ENCODE data around the gene LYVE1.
"Not testable (repeated sequence)": the region's sequence is repeated elsewhere in the genome, so short reads cannot be mapped to it uniquely, and the experiment has no call there.

The LYVE1 gene, protein sequence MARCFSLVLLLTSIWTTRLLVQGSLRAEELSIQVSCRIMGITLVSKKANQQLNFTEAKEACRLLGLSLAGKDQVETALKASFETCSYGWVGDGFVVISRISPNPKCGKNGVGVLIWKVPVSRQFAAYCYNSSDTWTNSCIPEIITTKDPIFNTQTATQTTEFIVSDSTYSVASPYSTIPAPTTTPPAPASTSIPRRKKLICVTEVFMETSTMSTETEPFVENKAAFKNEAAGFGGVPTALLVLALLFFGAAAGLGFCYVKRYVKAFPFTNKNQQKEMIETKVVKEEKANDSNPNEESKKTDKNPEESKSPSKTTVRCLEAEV

DNA sequence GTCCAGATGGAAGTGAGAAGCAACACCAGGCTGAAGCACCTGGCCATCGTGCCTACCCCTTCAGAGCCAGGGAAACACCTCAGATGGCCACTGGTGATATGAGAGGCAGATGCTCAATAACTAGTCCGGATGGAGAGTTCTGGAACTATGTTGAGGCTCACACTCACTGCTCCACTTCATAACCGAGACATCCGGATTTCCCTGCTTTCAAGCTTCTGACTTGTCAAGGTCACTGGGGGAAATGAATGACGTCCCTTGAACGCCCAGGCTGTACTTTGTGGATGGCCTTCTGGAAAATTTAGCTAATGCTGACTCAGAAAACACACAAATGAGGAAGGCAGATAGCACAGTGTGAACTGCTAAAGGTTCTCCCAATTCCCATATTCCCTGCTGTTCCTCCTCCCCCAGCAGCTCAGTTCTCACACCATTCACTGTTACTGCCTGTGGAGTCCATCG, at the start of gene LYVE1:
Gene LYVE1, minus strand, starts transcription at position 180 of the 456 bp plus-strand sequence. Its CDS starts 133 bp downstream, at position 47.
- no peak for DNase-seq

- DNase-seq: no peak
Observed at GRCh38 chr11:10617551-10617950, 49.1 kb upstream of the LYVE1 start.

DNA sequence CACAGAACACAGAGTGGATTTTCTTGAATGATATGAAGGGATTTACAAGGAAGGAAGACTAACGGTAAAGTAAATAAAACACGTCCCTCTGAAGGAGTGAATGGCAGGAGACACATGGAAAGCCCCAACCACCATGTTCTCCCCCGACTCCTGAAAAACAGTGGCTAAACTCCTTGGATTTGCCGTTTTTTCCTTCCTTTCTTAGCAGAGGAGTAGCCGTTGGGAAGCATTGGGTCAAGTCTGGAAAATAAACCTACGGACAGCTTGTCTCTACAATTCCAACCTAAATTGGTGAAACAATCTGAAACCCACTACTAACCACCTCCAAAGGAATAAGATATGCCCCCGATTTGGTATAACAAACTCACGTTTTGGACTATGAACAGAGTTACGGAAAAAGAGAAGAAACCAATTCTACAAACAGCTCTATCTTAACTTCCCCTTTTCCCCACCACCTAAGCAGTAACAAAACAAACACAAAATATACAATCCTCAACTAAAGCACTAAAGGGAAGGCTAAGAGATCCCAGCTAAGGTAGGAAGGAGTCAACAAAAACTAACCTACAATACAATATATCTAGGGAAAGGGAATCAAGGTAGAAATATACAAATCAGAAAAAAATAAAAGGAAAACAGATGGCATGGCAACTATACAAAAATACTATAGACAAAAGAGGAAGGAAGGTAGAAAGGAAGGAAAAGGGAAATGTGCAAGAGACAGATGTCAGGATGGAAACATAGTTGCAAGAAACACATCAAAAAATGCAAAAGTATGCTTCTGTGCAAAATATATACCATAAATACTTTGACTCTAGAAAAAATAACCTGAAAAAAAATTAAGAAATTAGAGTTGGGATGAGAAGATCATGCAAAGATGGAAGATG, 43.8 kb upstream of the LYVE1 start:
- no peak for DNase-seq

DNA sequence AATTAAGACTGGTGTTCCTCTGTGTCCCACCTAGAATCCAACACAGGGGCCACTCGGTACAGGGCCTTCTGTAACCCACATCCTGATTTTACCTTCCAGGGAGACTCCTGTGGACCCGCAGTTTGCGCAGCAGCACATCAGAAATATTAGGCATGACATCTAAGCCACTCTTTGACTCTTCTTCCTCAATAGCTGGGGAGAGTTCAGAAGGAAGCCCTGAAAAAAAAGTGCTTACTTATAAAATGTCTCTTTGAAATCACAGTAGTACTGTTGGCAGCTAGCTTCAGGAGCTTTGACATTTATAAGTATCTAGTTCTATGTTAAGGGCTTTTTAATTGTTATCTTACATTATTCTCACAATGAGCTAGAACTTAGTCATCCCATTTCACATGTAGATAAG, 41.2 kb upstream of the LYVE1 start:
- no peak for DNase-seq

GRCh38 chr11:10608584-10608983, 40.1 kb upstream of the LYVE1 start:
- DNase-seq: no peak

GRCh38 chr11:10607462-10608132, 39.1 kb upstream of the LYVE1 start:
- DNase-seq: no peak

DNA sequence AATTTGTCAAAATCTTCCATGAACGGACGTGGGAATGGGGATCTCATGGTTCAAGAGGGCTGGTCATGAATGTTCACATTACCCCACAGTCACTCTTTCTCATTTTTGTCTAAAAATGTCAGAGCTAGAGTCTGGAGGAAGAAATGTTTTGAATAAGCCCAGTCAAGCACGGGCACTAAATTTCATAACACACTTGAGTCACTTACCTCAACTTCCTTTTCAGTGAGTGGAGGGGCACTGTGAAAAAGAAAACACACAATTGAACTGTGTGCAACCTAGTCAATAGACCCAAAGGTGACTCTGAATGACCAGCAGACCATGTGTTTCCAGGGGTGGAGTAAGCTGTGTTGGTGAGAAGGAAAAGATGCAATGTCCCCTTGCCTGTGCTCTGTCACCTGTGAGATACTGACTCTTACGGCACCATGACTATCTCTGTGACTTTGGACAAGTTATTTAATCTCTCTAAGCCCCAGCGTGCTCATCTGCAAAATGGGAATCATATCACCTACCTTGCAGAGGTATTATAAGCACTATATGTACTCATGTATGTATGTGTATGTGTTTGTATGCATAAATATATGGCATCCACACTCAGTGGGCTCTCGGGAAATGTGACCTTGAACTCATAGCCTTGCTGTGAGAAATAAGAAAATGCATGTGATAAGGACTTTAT, 38.2 kb upstream of the LYVE1 start:
- no peak for DNase-seq

DNA sequence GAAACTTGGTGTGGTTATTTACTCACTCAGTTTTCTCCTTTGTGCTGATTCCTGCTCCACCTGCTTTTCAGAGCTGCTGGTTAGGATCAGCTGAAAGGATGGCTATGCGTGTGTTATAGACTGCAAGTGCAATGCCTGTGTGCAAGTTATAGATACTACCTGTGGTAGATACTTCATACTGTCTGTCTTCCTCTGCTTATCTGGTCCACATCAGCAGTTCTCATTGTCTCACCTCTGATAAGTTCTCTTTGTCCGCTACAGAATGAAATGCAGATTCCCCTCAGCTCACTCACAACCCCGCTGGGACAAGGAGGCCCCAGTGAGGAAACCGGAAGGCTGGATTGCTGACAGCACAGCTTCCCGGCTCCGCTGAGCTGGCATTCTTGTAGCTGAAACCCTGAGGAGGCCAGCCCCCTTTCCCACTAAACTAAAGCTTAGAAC, 37.5 kb upstream of the LYVE1 start:
- DNase-seq: peak; percentile 57

- DNase-seq: no peak
Observed at GRCh38 chr11:10604798-10605197, 36.3 kb upstream of the LYVE1 start.

- DNase-seq: no peak
Observed at GRCh38 chr11:10604340-10604748, 35.9 kb upstream of the LYVE1 start.

DNA sequence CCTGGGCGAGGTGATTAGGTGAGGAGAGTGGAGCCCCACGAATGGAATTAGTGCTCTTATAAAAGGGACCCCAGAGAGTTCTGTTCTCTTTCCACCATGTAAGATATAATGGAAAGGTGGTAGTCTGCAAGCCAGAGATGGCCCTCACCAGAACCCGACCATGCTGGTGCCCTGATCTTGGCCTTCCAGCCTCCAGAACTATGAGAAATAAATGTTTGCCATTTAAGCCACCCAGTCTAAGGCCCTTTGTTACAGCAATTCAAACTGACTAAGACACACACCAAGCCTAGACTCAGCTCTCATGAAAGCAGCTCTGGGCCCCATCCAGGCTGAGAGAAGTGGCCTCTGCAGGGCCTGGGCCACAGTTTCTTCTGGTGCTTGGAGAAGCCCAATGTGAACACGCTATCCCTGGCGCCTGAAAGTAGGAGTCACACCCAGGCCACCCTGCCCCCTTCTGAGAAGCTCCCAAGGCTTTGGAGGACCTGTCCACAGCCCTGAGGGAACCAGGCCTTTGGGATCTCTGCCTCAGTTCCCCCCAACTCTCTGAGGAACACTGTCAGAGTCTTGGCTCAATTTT, 35.3 kb upstream of the LYVE1 start:
- no peak for DNase-seq

GRCh38 chr11:10602945-10603344, 34.5 kb upstream of the LYVE1 start:
- no peak for DNase-seq

DNA sequence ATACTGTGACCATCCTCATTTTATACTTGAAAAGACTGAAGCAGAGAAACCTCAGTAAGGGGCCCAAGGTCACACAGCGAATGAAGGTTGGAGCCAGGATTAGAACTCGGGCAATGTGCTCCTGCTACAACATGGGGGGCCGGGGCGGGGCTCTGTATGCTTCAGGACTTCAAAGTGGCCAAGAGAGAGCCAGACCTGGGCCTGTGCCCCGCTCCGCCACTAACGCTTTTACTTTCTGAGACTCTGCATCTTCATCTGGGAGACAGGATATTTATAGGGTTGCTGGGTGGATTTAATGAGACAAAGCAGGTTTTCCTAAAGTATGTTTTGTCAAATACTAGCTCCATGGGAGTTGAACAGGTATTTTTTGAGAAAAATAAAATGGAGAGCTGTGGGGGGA, 33.9 kb upstream of the LYVE1 start:
- no peak for DNase-seq

DNA sequence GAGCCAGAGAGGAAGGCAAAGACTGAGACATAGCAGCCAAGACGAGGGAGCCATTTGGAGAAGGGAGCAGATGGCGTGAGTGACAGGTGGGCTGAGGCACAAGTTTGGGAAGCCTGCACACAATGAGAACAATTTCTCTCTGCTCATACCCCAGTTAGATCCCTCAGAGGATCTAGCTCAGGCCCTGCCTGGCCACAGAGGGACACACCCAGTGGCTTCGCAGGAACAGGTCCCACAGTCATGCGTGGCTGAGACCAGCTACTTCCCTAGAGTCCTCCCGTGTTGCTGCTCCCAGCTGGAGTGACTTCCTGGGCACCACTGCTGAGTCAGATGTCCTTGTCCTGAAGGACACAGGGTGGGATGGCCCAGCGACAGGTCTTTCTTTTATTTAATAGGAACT, 33.4 kb upstream of the LYVE1 start:
- DNase-seq: no peak

DNA sequence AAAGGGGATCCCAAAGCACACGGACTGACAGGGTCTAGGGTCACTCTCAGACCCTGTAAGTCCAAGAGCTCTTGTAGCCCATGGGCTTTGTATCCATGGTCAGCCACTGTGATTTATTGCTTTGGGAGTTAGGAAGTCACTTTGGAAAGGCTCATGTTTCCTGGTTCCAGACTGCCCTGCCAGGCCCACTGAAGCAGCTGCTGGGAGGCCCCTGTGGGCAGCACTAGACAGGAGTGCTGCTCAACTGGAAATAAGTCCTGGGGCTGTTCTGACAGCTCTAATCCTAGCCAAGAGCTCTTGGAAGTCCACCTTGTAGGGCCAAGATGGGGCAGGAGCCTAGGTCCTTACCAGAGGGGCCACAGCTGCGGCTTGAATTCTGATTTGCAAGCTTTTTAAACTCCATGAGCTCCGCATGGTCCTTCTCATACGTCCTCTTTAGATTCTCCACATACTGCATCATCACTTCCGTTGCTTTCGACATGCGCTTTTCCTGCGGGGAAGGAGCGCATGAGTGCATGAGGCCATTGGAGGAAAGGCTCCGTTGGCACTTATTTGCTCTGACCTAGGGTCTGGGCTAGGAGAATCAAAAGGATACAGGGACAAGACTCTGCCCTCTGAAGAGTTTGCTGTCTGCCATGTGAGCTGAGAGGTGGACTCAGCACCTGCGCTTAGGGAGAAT, 32.2 kb upstream of the LYVE1 start:
- DNase-seq: no peak

- DNase-seq: no peak
Observed at GRCh38 chr11:10599388-10600175, 31.1 kb upstream of the LYVE1 start.

GRCh38 chr11:10598816-10599215, 30.4 kb upstream of the LYVE1 start:
- DNase-seq: no peak

DNA sequence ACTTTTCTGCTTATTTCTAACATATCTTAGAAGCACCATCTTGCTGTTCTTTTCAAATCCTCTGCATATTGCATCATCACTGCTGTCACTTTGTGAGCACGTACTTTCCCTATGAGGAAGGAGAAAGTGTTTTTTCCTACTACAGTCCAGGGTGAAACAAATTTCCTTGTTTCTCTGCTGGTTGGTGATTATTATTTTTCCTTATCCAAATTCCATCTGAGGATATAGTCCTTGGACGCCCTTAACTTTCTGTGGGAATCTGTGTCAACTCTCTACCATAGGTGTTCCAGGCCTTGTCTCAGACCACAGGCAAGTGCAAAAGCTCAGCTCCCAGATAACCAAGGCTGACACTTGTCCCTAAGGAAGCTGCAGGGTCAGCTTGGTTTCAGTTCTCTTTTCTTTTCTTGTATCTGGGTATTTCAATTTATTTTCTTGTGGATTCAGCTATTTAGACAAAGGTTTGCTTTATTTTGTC, 29.4 kb upstream of the LYVE1 start:
- no peak for DNase-seq

GRCh38 chr11:10595840-10596239, 27.4 kb upstream of the LYVE1 start:
- DNase-seq: not testable (repeated sequence)

GRCh38 chr11:10594407-10594806, 25.9 kb upstream of the LYVE1 start:
- no peak for DNase-seq

GRCh38 chr11:10592331-10592730, 23.9 kb upstream of the LYVE1 start:
- no peak for DNase-seq

Measured in NCI-H774 (cell line).